ENCODE measurements around the gene GPR161. TPM values are rescaled to one million over a fixed set of nuclear protein-coding genes. Genes with fewer than 3 reads are reported as not detected.

GPR161 gene
- polyA plus RNA-seq, 1 donor (not counting 4 experiments of a cell fraction or from before 2014, with no cell fraction given): 7.8 TPM

- no peaks in the 10 kb centered on the region for H4K20me1 ChIP-seq (ENCODE audit: control insufficient read depth, extremely low read depth, insufficient read depth, low read length)
- H3K27ac ChIP-seq (ENCODE audit: control insufficient read depth, insufficient read depth, low read length): no peak overlapping the region
- TF ChIP-seq CTCF (optimal IDR thresholded peaks at IDR 0.05 in 1 of 3, IDR thresholded peaks at IDR 0.05 in 1 of 3, conservative IDR thresholded peaks at IDR 0.05 in 1 of 3; ENCODE audit: extremely low read depth in 1 of 3, insufficient read depth in 2 of 3, low read length in 3 of 3): no peak
- TF ChIP-seq EZH2 (IDR thresholded peaks at IDR 0.05; ENCODE audit: low read length): no peak
- peaks cover 0 to 2% of the 10 kb centered on the region in 2 experiments for H3K36me3 ChIP-seq (ENCODE audit: control insufficient read depth in 2 of 2, extremely low read depth in 1 of 2, insufficient read depth in 2 of 2, low read length in 2 of 2)
- H3K4me3 ChIP-seq (ENCODE audit: control insufficient read depth in 2 of 3, extremely low read depth in 1 of 3, insufficient read depth in 2 of 3, low read depth in 1 of 3, low read length in 3 of 3): no peak overlapping the region
- H3K4me1 ChIP-seq (ENCODE audit: control insufficient read depth, extremely low read depth, insufficient read depth, low read length): no peaks in the 10 kb centered on the region
- dilution Hi-C loops (cut with MboI; ENCODE audit: extremely low pct_ligation_motif_present, low sequenced_read_pairs): no loop called here
- FAIRE-seq (no peak), DNase-seq (ENCODE audit: low read depth, low spot score) (no peak)
- no peak overlapping the region for H2AFZ ChIP-seq (ENCODE audit: control insufficient read depth, low read length)
- H3K9me1 ChIP-seq (ENCODE audit: control insufficient read depth, extremely low read depth, insufficient read depth, low read length): no peaks in the 10 kb centered on the region
- H3K4me2 ChIP-seq (ENCODE audit: control insufficient read depth, extremely low read depth, insufficient read depth, low read depth, low read length): no peak overlapping the region
- H3K27me3 ChIP-seq (ENCODE audit: control insufficient read depth, extremely low read depth, insufficient read depth, low read length): no peaks in the 10 kb centered on the region
- no peaks in the 10 kb centered on the region for H3K9me3 ChIP-seq (ENCODE audit: control insufficient read depth, low read depth, low read length)
- H3K9ac ChIP-seq (ENCODE audit: control insufficient read depth, extremely low read depth, insufficient read depth, low read length): no peak overlapping the region
- no peaks in the 10 kb centered on the region for H3K79me2 ChIP-seq (ENCODE audit: control insufficient read depth, insufficient read depth, low read length)
These were observed 30.9 kb downstream of the GPR161 start for GRCh38 chr1:168105846-168106245.

GRCh38 chr1:168104535-168104934 lies 32.2 kb downstream of the GPR161 start:
- Histone ChIP-seq H3K9me3 (ENCODE audit: control insufficient read depth, low read depth, low read length) (no peaks in the 10 kb centered on the region), H3K4me2 (ENCODE audit: control insufficient read depth, extremely low read depth, insufficient read depth, low read depth, low read length) (no peak overlapping the region), H3K9me1 (ENCODE audit: control insufficient read depth, extremely low read depth, insufficient read depth, low read length) (no peaks in the 10 kb centered on the region), H3K4me1 (ENCODE audit: control insufficient read depth, extremely low read depth, insufficient read depth, low read length) (no peaks in the 10 kb centered on the region), H3K79me2 (ENCODE audit: control insufficient read depth, insufficient read depth, low read length) (no peaks in the 10 kb centered on the region), H3K36me3 (ENCODE audit: control insufficient read depth in 2 of 2, extremely low read depth in 1 of 2, insufficient read depth in 2 of 2, low read length in 2 of 2) (peaks cover 0 to 2% of the 10 kb centered on the region in 2 experiments), H3K9ac (ENCODE audit: control insufficient read depth, extremely low read depth, insufficient read depth, low read length) (no peak overlapping the region), H3K27me3 (ENCODE audit: control insufficient read depth, extremely low read depth, insufficient read depth, low read length) (no peaks in the 10 kb centered on the region), H3K4me3 (ENCODE audit: control insufficient read depth in 2 of 3, extremely low read depth in 1 of 3, insufficient read depth in 2 of 3, low read depth in 1 of 3, low read length in 3 of 3) (no peak overlapping the region), H4K20me1 (ENCODE audit: control insufficient read depth, extremely low read depth, insufficient read depth, low read length) (no peaks in the 10 kb centered on the region), H3K27ac (ENCODE audit: control insufficient read depth, insufficient read depth, low read length) (no peak overlapping the region), H2AFZ (ENCODE audit: control insufficient read depth, low read length) (no peak overlapping the region)
- dilution Hi-C loops (cut with MboI; ENCODE audit: extremely low pct_ligation_motif_present, low sequenced_read_pairs): no loop called here
- no peak for TF ChIP-seq CTCF (optimal IDR thresholded peaks at IDR 0.05 in 1 of 3, IDR thresholded peaks at IDR 0.05 in 1 of 3, conservative IDR thresholded peaks at IDR 0.05 in 1 of 3; ENCODE audit: extremely low read depth in 1 of 3, insufficient read depth in 2 of 3, low read length in 3 of 3)
- DNase-seq (ENCODE audit: low read depth, low spot score): no peak
- FAIRE-seq: no peak
